ENCODE data around the gene GDE1.

Gene GDE1

DNA sequence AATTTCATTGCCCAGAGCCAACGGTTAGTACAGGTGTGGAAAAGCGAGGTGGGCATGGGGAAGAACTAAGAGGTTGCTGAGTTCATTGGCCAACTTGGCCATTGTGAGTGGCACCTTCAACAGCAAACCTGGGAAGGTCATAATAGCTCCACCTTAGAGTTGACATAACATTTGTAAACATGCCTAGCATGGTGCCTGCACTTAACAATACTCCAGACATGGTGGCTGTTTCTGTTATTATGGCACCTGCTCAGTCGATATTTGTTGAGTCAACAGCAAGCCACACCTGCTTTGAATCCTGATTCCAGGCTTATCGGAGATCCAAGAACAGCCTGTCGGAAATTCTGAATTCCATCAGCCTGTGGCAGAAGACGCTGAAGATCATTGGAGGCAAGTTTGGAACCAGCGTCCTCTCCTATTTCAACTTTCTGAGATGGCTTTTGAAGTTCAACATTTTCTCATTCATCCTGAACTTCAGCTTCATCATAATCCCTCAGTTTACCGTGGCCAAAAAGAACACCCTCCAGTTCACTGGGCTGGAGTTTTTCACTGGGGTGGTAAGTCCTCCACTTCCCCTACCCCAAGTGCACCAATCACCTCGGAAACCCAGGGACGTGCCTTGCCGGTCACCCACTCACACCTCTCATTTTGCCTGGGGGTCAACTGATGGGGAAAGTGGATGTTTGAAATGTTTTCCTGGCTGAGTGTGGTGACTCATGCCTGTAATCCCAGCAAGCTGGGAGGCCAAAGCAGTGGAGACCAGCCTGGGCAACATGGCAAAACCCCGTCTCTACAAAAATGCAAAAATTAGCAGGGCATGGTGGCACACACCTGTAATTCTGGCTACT is 58.2 kb downstream of the GDE1 start:
- DNase-seq (ENCODE audit: low spot score), result no peak
- TF ChIP-seq CTCF (IDR thresholded peaks at IDR 0.05), result no peak
- no peak overlapping the region for H3K27ac ChIP-seq
- no peak overlapping the region for H3K4me3 ChIP-seq

- Histone ChIP-seq H3K27ac (no peak overlapping the region), H3K4me3 (no peak overlapping the region)
- DNase-seq (ENCODE audit: low spot score), result no peak
- TF ChIP-seq CTCF (IDR thresholded peaks at IDR 0.05), result no peak
Measured at GRCh38 chr16:19460397-19460796, 61.5 kb downstream of the GDE1 start.

GRCh38 chr16:19458722-19459379 is 63.0 kb downstream of the GDE1 start:
- DNase-seq (ENCODE audit: low spot score), result no peak

More at GRCh38 chr16:19458722-19459379, 63.0 kb downstream of the GDE1 start:
- Histone ChIP-seq H3K27ac (no peak overlapping the region), H3K4me3 (no peak overlapping the region)
- no peak for TF ChIP-seq CTCF (IDR thresholded peaks at IDR 0.05)

Data from coronary artery (tissue), 2 donors.